Pancreas (tissue), 10 donors: ENCODE measurements around the gene DRD4. TPM values are rescaled to one million over a fixed set of nuclear protein-coding genes. Genes with fewer than 3 reads are reported as not detected.

Experiments
- ATAC-seq, 4 donors: fragments of 200-7000 bp; cut with Tn5 transposase; one replicate each; pipeline versions ENCODE4 v1.8.0 to v1.9.1; 2020; ENCODE audit warnings: mild to moderate bottlenecking in 4 of 4, moderate library complexity in 4 of 4
- DNase-seq, 6 donors: peaks; one replicate each; pipeline ENCODE4 v3.0.0-alpha.2; 2020
- FAIRE-seq: peaks from 2 replicates; lab custom pipeline; 2012; peaks lifted over from hg19 to GRCh38; lab: Jason Lieb, UNC
- H3K27ac ChIP-seq, 4 donors: fragments of 200-600 bp; sonication (generic); 1 replicate in 3 of 4; 2 replicates in 1 of 4; pipeline versions ENCODE4 v1.5.0 to v1.8.0; 2020
- H3K27me3 ChIP-seq, 4 donors: fragments of 200-600 bp; one replicate each; pipeline ENCODE4 v1.8.0; 2021
- H3K36me3 ChIP-seq, 3 donors: fragments of 200-600 bp; sonication (generic) in 1 of 3; one replicate each; pipeline versions ENCODE4 v1.5.0 to v1.8.0; 2020 to 2021
- H3K4me1 ChIP-seq, 3 donors: fragments of 200-600 bp; one replicate each; pipeline ENCODE4 v1.8.0; 2021
- H3K4me3 ChIP-seq, 4 donors: fragments of 200-600 bp; sonication (generic) in 2 of 4; one replicate each; pipeline versions ENCODE4 v1.5.0 to v1.8.0; 2020 to 2021
- H3K9me3 ChIP-seq, 4 donors: fragments of 200-600 bp; one replicate each; pipeline ENCODE4 v1.8.0; 2021
- CTCF ChIP-seq, 4 donors: fragments of 200-600 bp; sonication (generic) in 3 of 4; IDR thresholded peaks; one replicate each; pipeline versions ENCODE4 v1.5.0 to v1.8.0; 2021; ENCODE audit warnings: antibody characterized with exemption in 4 of 4
- WGBS, 2 donors: extraction: QIAGEN DNeasy Blood & Tissue Kit; methylation state at CpG; one replicate each; pipeline ENCODE4 v1.1.7; 2013; 5-methylcytosine and 5-hydroxymethylcytosine counted together
- intact Hi-C, 3 donors: fragments of 100-400 bp; cut with DNase I; formaldehyde crosslinking; loops; one replicate each; pipeline versions ENCODE4 v1.11.1 to v1.14.2; 2022
- polyA plus RNA-seq, 2 donors: library from polyadenylated mRNA; stranded (reverse); fragments of 200-250 nt; gene quantifications; one replicate each; pipeline ENCODE4 v1.2.3, GENCODE V29; 2013
- total RNA-seq, 6 donors: library from RNA; stranded (reverse); fragmentation: NEBNext Ultra II Directional in 4 of 6; extraction: Animal tissue kit (Norgen Biotek cat#: 25700) in 4 of 6; gene quantifications; one replicate each; pipeline versions ENCODE4 v1.2.1 to v1.2.4, GENCODE V29; 2021 to 2023
- donor health status: healthy with polysubstance abuse.
- donor health status: DM: no; HTN: no; CAD: no; lungs with moderate emphysema.
- donor health status: DM: no; HTN: no; CAD: no.
- donor health status: control.
- donor health status: control.
- donor health status: Bipolar disorder and iron deficiency.
- donor health status: DM: yes; HTN: yes; CAD: no.
- donor health status: DM: no; HTN: no; CAD: no.
- donor health status: DM: no; HTN: no; CAD: no.
- donor health status: DM: yes; HTN: yes; CAD: no.

DRD4 gene
- total and polyA plus RNA-seq, 8 donors = 0.28 to 2.4 (median 0.79) TPM

DNA sequence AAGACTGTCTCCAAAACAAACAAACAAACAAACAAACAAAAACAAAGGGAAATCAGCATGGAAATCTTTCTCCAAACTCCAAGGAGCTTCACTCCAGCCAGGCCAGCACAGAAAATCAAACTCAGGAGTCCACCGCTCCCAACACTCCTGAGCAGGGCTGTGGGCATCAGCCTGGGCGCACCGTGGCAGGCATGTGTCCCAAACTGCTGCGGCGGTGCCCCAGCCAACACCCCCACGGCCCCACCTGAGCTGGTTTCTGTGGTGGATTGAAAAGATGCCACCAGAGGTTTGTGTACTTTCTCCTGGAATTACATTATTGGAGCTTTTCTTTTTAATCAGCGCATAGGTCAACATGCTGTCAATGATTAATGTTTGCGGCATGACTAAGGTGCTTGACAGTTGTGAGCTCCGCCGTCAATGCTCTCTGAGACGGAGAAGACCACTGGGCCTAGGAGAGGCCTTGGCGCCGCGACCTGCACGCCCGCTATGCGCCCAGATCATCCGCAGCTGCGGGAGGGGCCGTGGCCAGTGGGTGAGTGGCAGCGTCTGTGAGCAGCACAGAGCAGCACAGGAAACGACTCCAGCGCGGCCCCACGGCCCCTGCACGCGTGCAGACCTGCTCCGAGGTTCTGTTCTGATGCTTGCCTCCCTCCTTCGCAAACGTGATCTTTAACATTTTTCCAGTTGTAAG, 18.1 kb downstream of the DRD4 start:
- Histone ChIP-seq H3K9me3 (no peaks in the 10 kb centered on the region), H3K4me3 (no peak overlapping the region), H3K27ac (no peak overlapping the region), H3K27me3 (no peaks in the 10 kb centered on the region), H3K36me3 (peaks cover 0 to 11% (median 0%) of the 10 kb centered on the region in 3 donors), H3K4me1 (peaks cover 0 to 12% (median 10%) of the 10 kb centered on the region in 3 donors)
- DNase-seq (no peak), FAIRE-seq (no peak), ATAC-seq (peak; percentile 73 to 85 (median 82))
- 32 to 37% methylated on average over 30 of the region's 30 CpGs for WGBS, 2 donors
- TF ChIP-seq CTCF (IDR thresholded peaks at IDR 0.05) = no peak
- intact Hi-C loops = no loop called here

DNA sequence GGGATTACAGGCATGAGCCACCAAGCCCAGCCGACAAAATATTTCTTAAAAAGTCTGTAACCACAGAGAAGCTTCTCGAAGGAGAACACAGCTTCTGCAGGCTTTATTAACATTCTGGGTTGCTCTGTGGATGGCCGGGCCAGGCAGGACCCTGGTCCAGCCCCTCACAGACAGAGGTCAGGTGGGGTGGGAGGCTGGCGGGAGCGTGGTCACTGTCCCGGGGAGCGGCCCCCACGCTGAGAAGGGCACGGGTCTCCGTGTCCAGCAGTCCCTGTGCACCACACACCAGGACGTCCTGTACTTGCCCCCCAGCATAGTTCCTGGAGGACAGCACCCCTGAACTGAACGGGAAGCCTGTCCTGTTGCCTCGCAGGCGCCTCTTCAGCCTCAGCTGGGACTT, 19.4 kb downstream of the DRD4 start:
- Histone ChIP-seq H3K4me1 (peaks cover 0 to 12% (median 10%) of the 10 kb centered on the region in 3 donors), H3K27me3 (no peaks in the 10 kb centered on the region), H3K36me3 (peaks cover 0 to 4% (median 0%) of the 10 kb centered on the region in 3 donors), H3K27ac (no peak overlapping the region), H3K9me3 (no peaks in the 10 kb centered on the region), H3K4me3 (no peak overlapping the region)
- intact Hi-C loops = no loop called here
- 92 to 95% methylated on average over 14 of the region's 14 CpGs for WGBS, 2 donors
- DNase-seq (no peak), FAIRE-seq (no peak), ATAC-seq (no peak)
- TF ChIP-seq CTCF (IDR thresholded peaks at IDR 0.05) = no peak

GRCh38 chr11:656866-657265, 19.8 kb downstream of the DRD4 start:
- H3K27me3 ChIP-seq = no peaks in the 10 kb centered on the region
- DNase-seq (no peak), ATAC-seq (no peak), FAIRE-seq (no peak)
- H3K9me3 ChIP-seq = no peaks in the 10 kb centered on the region
- 78 to 80% methylated on average over 7 of the region's 7 CpGs for WGBS, 2 donors
- no peak overlapping the region for H3K4me3 ChIP-seq
- no peak for TF ChIP-seq CTCF (IDR thresholded peaks at IDR 0.05)
- no peak overlapping the region for H3K27ac ChIP-seq
- H3K36me3 ChIP-seq = peaks cover 0 to 4% (median 0%) of the 10 kb centered on the region in 3 donors
- intact Hi-C loops = no loop called here
- H3K4me1 ChIP-seq = peaks cover 0 to 12% (median 10%) of the 10 kb centered on the region in 3 donors

DNA sequence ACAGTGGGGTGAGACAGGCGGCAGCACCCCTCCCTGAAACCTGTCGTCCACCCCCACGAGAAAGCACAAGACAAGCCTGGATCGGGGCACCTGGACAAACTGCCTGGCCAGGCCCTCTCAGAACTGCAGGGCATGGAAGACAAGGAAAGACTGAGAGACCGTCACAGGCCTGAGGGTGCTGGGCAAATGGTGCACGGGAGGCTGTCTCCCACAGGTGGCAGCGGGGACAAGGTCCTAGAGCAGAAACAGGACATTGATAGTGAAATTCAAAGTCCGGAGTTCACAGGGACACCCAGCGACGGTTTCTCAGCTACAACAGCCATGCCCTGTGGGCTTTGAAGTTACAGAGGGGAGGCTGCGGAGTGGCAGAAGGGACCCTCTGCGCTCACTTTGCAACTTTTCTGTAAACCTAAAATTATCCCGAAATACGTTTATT, 20.6 kb downstream of the DRD4 start:
- Histone ChIP-seq H3K4me1 (peaks cover 0 to 12% (median 10%) of the 10 kb centered on the region in 3 donors), H3K27ac (no peak overlapping the region), H3K4me3 (no peak overlapping the region), H3K9me3 (no peaks in the 10 kb centered on the region), H3K36me3 (peaks cover 0 to 4% (median 0%) of the 10 kb centered on the region in 3 donors), H3K27me3 (no peaks in the 10 kb centered on the region)
- WGBS, 2 donors = 64 to 65% methylated on average over 14 of the region's 14 CpGs
- FAIRE-seq = no peak
- intact Hi-C loops = no loop called here
- no peak for TF ChIP-seq CTCF (IDR thresholded peaks at IDR 0.05)
- peak; percentile 29 to 46 (median 44) for ATAC-seq
- DNase-seq = no peak

DNA sequence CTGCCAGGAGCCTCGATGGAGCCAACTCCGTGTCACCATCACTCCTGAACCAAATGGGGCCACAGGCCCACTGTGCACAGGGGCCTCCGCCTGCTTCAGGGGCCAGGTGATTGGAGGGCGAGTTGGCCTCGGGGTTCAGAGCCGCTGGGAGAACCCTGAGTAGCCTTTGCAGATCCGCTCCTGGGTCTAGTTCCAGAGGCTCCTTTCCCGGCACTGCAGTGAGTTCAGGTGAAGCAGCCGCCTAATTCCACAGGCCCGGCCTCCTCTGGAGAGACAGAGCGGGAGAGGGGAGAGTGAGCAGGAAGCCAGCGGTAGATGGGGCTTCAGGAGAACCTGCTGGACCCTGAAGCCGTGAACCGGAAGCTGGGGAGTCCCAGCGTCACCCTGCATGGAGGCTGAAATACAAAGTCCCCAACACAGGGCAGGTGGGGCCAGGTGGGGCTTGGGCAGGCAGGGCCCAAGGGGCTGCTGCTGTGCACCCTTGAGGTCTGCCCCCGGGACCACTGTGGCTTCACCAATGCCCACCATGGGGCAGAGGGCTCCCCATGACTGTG, 22.5 kb downstream of the DRD4 start:
- no peak for ATAC-seq
- Histone ChIP-seq H3K27ac (no peak overlapping the region), H3K4me1 (peaks cover 0 to 10% (median 10%) of the 10 kb centered on the region in 3 donors), H3K27me3 (no peaks in the 10 kb centered on the region), H3K36me3 (peaks cover 0 to 4% (median 0%) of the 10 kb centered on the region in 3 donors), H3K4me3 (no peak overlapping the region), H3K9me3 (no peaks in the 10 kb centered on the region)
- TF ChIP-seq CTCF (IDR thresholded peaks at IDR 0.05) = no peak
- no peak for FAIRE-seq
- intact Hi-C loops = loop anchor here in 2 of 3 donors (5.0 kb wide), 1 partner anchor 63 kb away; no protein-coding TSS in a partner anchor
- WGBS, 2 donors = 93 to 94% methylated on average over 15 to 16 of the region's 16 CpGs
- DNase-seq = no peak
